PC-9 (cell line): ENCODE measurements around the gene MIEF1. TPM values are rescaled to one million over a fixed set of nuclear protein-coding genes. Genes with fewer than 3 reads are reported as not detected.
A peak's percentile ranks its signal among the peaks of the same experiment; 100 is the strongest.
"Not testable (repeated sequence)": the region's sequence is repeated elsewhere in the genome, so short reads cannot be mapped to it uniquely, and the experiment has no call there.

ENCODE experiments used
- BruUV-seq: library from RNA; stranded (reverse); fragments of 400-500 nt; replicated peaks from 2 replicates; lab custom pipeline; 2021; lab: Mats Ljungman, UMichigan
- CTCF ChIA-PET: fragments of 300-600 bp; sonication (Branson Sonifier 250); formaldehyde crosslinking; loops from one replicate; lab custom pipeline; 2022; ENCODE audit warnings: antibody characterized with exemption; lab: Charles Lee
- POLR2A ChIA-PET: fragments of 300-600 bp; sonication (Branson Sonifier 250); formaldehyde crosslinking; loops from one replicate; lab custom pipeline; 2022; ENCODE audit warnings: antibody characterized with exemption; ENCODE audit not compliant: unreplicated experiment; lab: Charles Lee
- DNase-seq, 2 experiments: peaks; one replicate each; pipeline versions ENCODE4 v3.0.0 to v3.0.0-alpha.2; 2015 to 2022; ENCODE audit warnings: mixed read lengths in 1 of 2
- H2AFZ ChIP-seq: fragments of 200-600 bp; sonication (generic); 2 replicates; pipeline ENCODE4 v1.8.1; 2017; ENCODE audit warnings: antibody characterized with exemption
- H3F3A ChIP-seq: fragments of 200-600 bp; sonication (generic); 2 replicates; pipeline ENCODE4 v1.8.1; 2017; ENCODE audit warnings: antibody characterized with exemption, mild to moderate bottlenecking, low read depth; ENCODE audit not compliant: insufficient read depth
- H3K27ac ChIP-seq: fragments of 200-600 bp; sonication (generic); 2 replicates; pipeline ENCODE4 v1.6.1; 2016; ENCODE audit warnings: mixed run types
- H3K27me3 ChIP-seq: fragments of 200-600 bp; sonication (generic); 2 replicates; pipeline ENCODE4 v1.6.1; 2016; ENCODE audit warnings: low read depth, mixed run types; ENCODE audit not compliant: insufficient read depth
- H3K36me3 ChIP-seq: fragments of 200-600 bp; sonication (generic); 2 replicates; pipeline ENCODE4 v1.6.1; 2016; ENCODE audit warnings: low read depth, mixed run types
- H3K4me1 ChIP-seq: fragments of 200-600 bp; sonication (generic); replicated peaks from 2 replicates; pipeline ENCODE4 v1.6.1; 2016; ENCODE audit warnings: mixed run types; ENCODE audit not compliant: insufficient read depth
- H3K4me2 ChIP-seq: fragments of 200-600 bp; sonication (generic); 2 replicates; pipeline ENCODE4 v1.6.1; 2017; ENCODE audit warnings: mixed run types
- H3K4me3 ChIP-seq: fragments of 200-600 bp; sonication (generic); 2 replicates; pipeline ENCODE4 v1.6.1; 2016; ENCODE audit warnings: mixed run types
- H3K79me2 ChIP-seq: fragments of 200-600 bp; sonication (generic); 2 replicates; pipeline ENCODE4 v1.6.1; 2017; ENCODE audit warnings: low read depth, mixed run types
- H3K9me2 ChIP-seq: fragments of 200-600 bp; sonication (generic); 2 replicates; pipeline ENCODE4 v1.8.1; 2017; ENCODE audit warnings: mild to moderate bottlenecking; ENCODE audit not compliant: insufficient read depth
- H3K9me3 ChIP-seq: fragments of 200-600 bp; sonication (generic); 2 replicates; pipeline ENCODE4 v1.8.1; 2016; ENCODE audit warnings: low read depth; ENCODE audit not compliant: insufficient read depth
- H4K20me1 ChIP-seq: fragments of 200-600 bp; sonication (generic); 2 replicates; pipeline ENCODE4 v1.8.1; 2017; ENCODE audit not compliant: insufficient read depth
- CTCF ChIP-seq: fragments of 200-600 bp; sonication (generic); conservative IDR thresholded peaks from 2 replicates; pipeline ENCODE4 v1.6.1; 2017; ENCODE audit warnings: mixed run types, antibody characterized with exemption, mild to moderate bottlenecking, moderate library complexity
- EZH2 ChIP-seq: fragments of 200-600 bp; sonication (generic); IDR thresholded peaks from 2 replicates; pipeline ENCODE4 v1.8.0; 2017; ENCODE audit warnings: antibody characterized with exemption, low read depth
- intact Hi-C: fragments of 100-400 bp; cut with micrococcal nuclease; formaldehyde crosslinking; loops from one replicate; pipeline ENCODE4 v1.10.0; 2022; ENCODE audit not compliant: unreplicated experiment
- total RNA-seq: library from RNA; stranded (reverse); gene quantifications from 2 replicates; pipeline ENCODE4 v1.2.3, GENCODE V29; 2021

The MIEF1 gene
- total RNA-seq, 1 experiment from 2014 or later, result 36.9 TPM

- TF ChIP-seq EZH2, result no peak
- no peak for TF ChIP-seq CTCF
- peaks cover 53% of the 10 kb centered on the region for H3K79me2 ChIP-seq
- ChIA-PET POLR2A (interaction anchor here (0.5 to 1.0 kb wide), 15 partner anchors 13 to 1622 kb away, joined by 3 to 13 read pairs (median 4); partner anchors contain the start of genes MIEF1 and RPL3), CTCF (interaction anchor here (0.5 to 1.0 kb wide), 6 partner anchors 9 to 717 kb away, joined by 3 to 8 read pairs (median 6); no protein-coding TSS in a partner anchor)
- H3K9me2 ChIP-seq, result no peaks in the 10 kb centered on the region
- intact Hi-C loops, result loop anchor here (1.0 to 10.0 kb wide), 6 partner anchors 18 to 768 kb away; partner anchors contain the start of genes CBX7, MIEF1, PDGFB and TAB1
- peaks cover 48% of the 10 kb centered on the region for H3K36me3 ChIP-seq
- peaks cover 86% of the 10 kb centered on the region for H3F3A ChIP-seq
- BruUV-seq, result no TSS peak
- peaks cover 31% of the 10 kb centered on the region for H3K4me1 ChIP-seq
- peak within 1 kb of the TSS; percentile 93 for H3K27ac ChIP-seq
- peak within 1 kb of the TSS; percentile 94 for H2AFZ ChIP-seq
- no peaks in the 10 kb centered on the region for H3K27me3 ChIP-seq
- H3K4me3 ChIP-seq, result peak within 1 kb of the TSS; percentile 97
- peaks cover 46% of the 10 kb centered on the region for H4K20me1 ChIP-seq
- peak within 1 kb of the TSS; percentile 88 for H3K4me2 ChIP-seq
- peak in 1 of 2 experiments; percentile 65 for DNase-seq
- no peaks in the 10 kb centered on the region for H3K9me3 ChIP-seq
Measured at GRCh38 chr22:39520226-39521105, 18.4 kb downstream of the MIEF1 start, which contains the start of gene ATF4. TSS of gene ATF4 (plus strand) at chr22:39520562. CDS start at chr22:39521446, 884 bp downstream.

GRCh38 chr22:39521106-39521885, 19.2 kb downstream of the MIEF1 start:
- CTCF ChIA-PET, result interaction anchor here (0.6 kb wide), 2 partner anchors 62 to 503 kb away, joined by 3 to 16 read pairs; no protein-coding TSS in a partner anchor
- H3K27me3 ChIP-seq, H3K9me3 ChIP-seq, POLR2A ChIA-PET, DNase-seq, H3K9me2 ChIP-seq, H2AFZ ChIP-seq: not testable (repeated sequence)
- intact Hi-C loops, result loop anchor here (2.0 to 10.0 kb wide), 5 partner anchors 18 to 769 kb away; partner anchors contain the start of genes CBX7, MIEF1, PDGFB and TAB1
- peaks cover 53% of the 10 kb centered on the region for H3K79me2 ChIP-seq
- H3K4me3 ChIP-seq, result peak overlapping the region; percentile 97
- peaks cover 87% of the 10 kb centered on the region for H3F3A ChIP-seq
- BruUV-seq, result TSS peak; percentile 59
- peaks cover 53% of the 10 kb centered on the region for H4K20me1 ChIP-seq
- H3K36me3 ChIP-seq, result peaks cover 42% of the 10 kb centered on the region
- H3K4me1 ChIP-seq, result peaks cover 31% of the 10 kb centered on the region
- peak overlapping the region; percentile 88 for H3K4me2 ChIP-seq
- H3K27ac ChIP-seq, result peak overlapping the region; percentile 93

GRCh38 chr22:39522091-39522490, 20.0 kb downstream of the MIEF1 start:
- H2AFZ ChIP-seq, BruUV-seq, H3K9me3 ChIP-seq, H3K9me2 ChIP-seq, H3K27me3 ChIP-seq, DNase-seq: not testable (repeated sequence)
- Histone ChIP-seq H3K27ac (peak overlapping the region; percentile 93), H3K4me2 (peak overlapping the region; percentile 88), H3K4me1 (peaks cover 31% of the 10 kb centered on the region), H4K20me1 (peaks cover 61% of the 10 kb centered on the region), H3K4me3 (peak overlapping the region; percentile 97), H3F3A (peaks cover 85% of the 10 kb centered on the region), H3K79me2 (peaks cover 53% of the 10 kb centered on the region), H3K36me3 (peaks cover 37% of the 10 kb centered on the region)
- ChIA-PET POLR2A (interaction anchor here (0.5 to 0.6 kb wide), 2 partner anchors 522 to 834 kb away, joined by 3 to 6 read pairs; no protein-coding TSS in a partner anchor), CTCF (interaction anchor here (0.6 to 0.8 kb wide), 2 partner anchors 9 to 63 kb away, joined by 7 to 16 read pairs; no protein-coding TSS in a partner anchor)
- intact Hi-C loops, result loop anchor here (5.0 to 10.0 kb wide), 3 partner anchors 277 to 770 kb away; partner anchors contain the start of genes CBX7 and PDGFB
